OCI-LY1 (cell line): ENCODE results near the gene ZNF808.

Experiments
- EZH2 ChIP-seq: fragments of 200-600 bp; sonication (generic), shearing (Covaris generic); IDR thresholded peaks from 2 replicates; pipeline ENCODE4 v1.8.0; 2017; ENCODE audit warnings: borderline replicate concordance, mixed run types, mild to moderate bottlenecking, antibody characterized with exemption, low read length, moderate library complexity, mixed read lengths
- TF ChIP-seq, protein P1 (sequence below): fragments of 200-600 bp; sonication (generic), shearing (Covaris generic); IDR thresholded peaks from 2 replicates; pipeline ENCODE4 v1.5.1; 2017; ENCODE audit warnings: mild to moderate bottlenecking, antibody characterized with exemption, low read length, moderate library complexity, mixed read lengths

DNA sequence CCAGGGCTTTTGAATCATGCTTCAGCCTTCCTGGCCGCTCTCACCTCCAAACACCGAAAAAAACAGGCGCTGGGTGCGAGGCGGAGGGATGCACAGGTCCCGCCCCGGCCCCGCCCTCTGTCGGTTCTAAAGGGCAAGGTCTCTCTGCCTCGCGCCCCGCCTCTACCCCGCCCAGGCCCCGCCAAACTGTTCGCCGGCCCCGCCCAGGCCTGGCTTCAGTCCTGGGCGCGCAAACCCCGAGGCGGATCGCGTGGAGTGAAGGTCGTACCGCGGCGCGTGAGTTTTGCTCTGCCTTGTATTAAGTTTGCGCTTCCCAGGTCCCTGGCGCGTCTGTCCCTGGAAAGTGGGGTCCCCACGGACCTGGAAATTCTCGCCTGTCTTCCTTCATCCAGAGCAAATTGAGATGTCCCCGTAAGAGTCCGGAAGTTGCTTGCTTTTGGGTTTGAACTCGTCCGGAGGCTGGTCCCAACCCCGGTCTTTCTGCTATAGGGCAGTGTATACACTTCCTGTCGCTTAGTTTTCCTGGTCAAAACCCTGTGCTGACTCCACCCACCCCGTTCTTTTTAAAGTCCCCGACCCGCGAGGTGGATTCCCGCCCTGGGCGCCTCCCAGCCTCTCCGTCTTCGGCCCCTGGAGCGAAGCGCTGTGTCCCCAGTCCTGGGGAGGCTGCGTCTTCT lies 8.4 kb downstream of the ZNF808 start:
- TF ChIP-seq, protein P1, sequence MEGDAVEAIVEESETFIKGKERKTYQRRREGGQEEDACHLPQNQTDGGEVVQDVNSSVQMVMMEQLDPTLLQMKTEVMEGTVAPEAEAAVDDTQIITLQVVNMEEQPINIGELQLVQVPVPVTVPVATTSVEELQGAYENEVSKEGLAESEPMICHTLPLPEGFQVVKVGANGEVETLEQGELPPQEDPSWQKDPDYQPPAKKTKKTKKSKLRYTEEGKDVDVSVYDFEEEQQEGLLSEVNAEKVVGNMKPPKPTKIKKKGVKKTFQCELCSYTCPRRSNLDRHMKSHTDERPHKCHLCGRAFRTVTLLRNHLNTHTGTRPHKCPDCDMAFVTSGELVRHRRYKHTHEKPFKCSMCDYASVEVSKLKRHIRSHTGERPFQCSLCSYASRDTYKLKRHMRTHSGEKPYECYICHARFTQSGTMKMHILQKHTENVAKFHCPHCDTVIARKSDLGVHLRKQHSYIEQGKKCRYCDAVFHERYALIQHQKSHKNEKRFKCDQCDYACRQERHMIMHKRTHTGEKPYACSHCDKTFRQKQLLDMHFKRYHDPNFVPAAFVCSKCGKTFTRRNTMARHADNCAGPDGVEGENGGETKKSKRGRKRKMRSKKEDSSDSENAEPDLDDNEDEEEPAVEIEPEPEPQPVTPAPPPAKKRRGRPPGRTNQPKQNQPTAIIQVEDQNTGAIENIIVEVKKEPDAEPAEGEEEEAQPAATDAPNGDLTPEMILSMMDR = no peak
- no peak for TF ChIP-seq EZH2
